GM12873 (cell line): ENCODE measurements around the gene MYOM3.

Experiments used
- TF ChIP-seq, protein P1 (sequence below): IDR thresholded peaks from 2 replicates; pipeline ENCODE4 v1.5.1; 2012; ENCODE audit warnings: low read depth, mild to moderate bottlenecking, moderate library complexity, low read length, control low read depth; ENCODE audit not compliant: insufficient read depth; ENCODE audit errors: missing control alignments

MYOM3 gene

GRCh38 chr1:24152631-24153494 lies 40.9 kb upstream of the MYOM3 start:
- TF ChIP-seq, protein P1, sequence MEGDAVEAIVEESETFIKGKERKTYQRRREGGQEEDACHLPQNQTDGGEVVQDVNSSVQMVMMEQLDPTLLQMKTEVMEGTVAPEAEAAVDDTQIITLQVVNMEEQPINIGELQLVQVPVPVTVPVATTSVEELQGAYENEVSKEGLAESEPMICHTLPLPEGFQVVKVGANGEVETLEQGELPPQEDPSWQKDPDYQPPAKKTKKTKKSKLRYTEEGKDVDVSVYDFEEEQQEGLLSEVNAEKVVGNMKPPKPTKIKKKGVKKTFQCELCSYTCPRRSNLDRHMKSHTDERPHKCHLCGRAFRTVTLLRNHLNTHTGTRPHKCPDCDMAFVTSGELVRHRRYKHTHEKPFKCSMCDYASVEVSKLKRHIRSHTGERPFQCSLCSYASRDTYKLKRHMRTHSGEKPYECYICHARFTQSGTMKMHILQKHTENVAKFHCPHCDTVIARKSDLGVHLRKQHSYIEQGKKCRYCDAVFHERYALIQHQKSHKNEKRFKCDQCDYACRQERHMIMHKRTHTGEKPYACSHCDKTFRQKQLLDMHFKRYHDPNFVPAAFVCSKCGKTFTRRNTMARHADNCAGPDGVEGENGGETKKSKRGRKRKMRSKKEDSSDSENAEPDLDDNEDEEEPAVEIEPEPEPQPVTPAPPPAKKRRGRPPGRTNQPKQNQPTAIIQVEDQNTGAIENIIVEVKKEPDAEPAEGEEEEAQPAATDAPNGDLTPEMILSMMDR = no peak

GRCh38 chr1:24151175-24151533 lies 39.2 kb upstream of the MYOM3 start:
- TF ChIP-seq, protein P1 = no peak

- TF ChIP-seq, protein P1 = peak; percentile 82
These were observed 38.6 kb upstream of the MYOM3 start for GRCh38 chr1:24150234-24151174.

DNA sequence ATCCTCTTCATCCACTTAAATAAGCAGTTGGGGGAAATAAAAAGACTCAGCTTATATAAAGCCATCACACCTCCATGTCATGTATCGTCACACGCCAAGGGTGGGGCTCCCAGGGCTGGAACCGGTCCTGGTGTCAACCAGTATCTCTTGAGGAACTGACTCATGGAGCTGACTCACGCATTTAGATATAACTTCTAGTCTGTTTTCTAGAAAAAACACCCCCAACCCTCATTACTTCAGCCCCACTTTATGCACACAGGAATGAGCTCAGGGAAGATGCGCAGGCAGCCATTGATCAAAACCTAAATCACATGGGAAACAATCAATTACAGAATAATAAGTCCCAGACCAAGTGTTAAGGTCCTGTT lies 37.9 kb upstream of the MYOM3 start:
- TF ChIP-seq, protein P1 = no peak

DNA sequence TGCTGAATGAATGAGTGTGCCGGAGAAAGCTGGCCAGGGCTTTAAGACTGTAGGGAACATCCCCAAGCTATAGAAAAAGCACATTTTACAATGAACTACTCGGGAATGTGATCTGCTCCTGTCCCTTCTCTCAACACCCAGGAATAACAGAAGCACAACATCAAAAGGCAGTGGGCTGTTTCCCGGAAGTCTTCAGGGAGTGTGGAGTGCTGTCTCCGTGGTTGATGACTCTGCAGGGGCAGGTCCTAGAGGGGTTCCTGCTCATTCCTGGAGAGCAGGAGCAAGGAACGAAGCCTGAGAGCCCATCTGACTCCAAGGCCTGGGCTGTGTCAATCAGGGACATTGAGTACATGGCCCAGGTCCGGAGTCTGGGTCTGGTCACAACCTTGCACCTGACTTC lies 35.9 kb upstream of the MYOM3 start:
- TF ChIP-seq, protein P1 = no peak

DNA sequence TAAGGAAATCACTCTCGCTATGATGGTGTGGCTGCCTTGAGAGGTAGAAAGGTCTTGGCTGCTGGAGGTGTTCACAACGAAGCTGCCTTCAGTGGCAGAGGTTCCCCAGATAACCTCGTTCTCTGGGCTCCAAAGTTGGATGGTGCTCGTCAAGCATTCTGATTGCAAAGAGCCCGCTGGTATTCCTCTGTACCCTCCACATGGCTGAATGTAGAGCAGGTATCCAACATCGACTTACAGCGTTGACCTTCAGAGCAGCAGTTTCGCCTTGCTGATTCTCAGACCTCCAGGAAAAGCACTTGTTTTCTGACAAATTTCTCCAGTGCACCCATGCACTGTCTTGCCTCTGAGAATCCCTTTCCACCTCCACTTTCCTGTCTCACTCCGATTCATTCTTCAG lies 35.3 kb upstream of the MYOM3 start:
- TF ChIP-seq, protein P1 = no peak
